GM19023 (cell line): Measurements from ENCODE around the gene SLC18A3.

ENCODE experiments used
- ATAC-seq: cut with Tn5 transposase; IDR thresholded peaks from one replicate; pipeline ENCODE4 v1.9.1; 2021; ENCODE audit warnings: mild to moderate bottlenecking, moderate library complexity; ENCODE audit not compliant: unreplicated experiment

SLC18A3 gene

DNA sequence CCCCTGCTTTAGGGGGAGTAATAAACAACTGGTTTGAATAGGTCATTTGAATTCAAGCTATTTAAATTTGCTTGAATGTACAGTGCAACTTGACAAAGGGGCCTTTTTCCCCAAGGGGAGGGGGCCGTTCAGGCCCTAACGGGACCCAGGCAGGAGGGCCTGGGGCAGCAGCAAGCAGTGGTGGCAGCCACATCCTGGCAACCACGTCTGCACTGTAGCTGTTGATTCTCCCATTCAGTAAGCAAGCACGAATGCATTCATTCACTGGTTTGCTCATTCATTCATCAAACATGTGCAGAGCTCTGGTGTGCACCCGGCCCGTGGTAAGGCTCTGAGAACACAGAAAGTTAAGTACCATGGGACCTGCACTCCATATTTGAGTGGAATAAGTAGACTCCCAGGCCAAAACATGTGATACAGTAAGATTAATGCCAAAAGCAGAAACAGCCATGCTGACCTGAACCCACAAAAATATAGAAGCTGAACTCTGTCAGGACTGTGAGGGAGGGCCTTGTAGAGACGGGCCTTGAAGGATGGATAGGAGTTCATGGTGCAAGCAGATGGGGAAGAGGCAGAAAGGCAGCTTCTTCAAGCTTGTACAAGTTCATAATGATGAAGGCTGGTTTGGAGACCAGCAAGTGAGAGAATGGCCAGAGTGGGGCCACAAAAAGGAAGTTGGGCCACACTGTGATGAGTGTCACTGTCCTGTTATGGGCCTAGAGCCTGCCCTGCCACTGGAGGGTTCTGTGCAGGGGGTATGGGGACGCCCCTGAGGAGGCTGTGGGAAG lies 40.0 kb downstream of the SLC18A3 start:
- no peak for ATAC-seq

DNA sequence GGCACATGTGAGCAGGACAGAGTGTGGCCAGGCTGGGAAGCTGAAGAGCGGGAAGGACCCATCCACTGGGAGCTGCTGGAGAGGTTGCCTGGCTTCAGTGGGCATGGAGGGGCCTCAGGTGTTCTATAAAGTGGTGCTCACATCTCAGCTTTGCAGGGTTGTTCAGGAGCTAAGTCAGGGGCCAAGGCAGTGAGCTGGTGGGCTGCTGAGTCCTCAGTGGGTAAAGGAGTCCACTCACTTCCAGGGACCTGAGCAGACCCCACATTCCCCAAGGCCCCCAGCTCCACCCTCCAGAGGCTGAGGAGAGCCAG lies 40.6 kb downstream of the SLC18A3 start:
- no peak for ATAC-seq

DNA sequence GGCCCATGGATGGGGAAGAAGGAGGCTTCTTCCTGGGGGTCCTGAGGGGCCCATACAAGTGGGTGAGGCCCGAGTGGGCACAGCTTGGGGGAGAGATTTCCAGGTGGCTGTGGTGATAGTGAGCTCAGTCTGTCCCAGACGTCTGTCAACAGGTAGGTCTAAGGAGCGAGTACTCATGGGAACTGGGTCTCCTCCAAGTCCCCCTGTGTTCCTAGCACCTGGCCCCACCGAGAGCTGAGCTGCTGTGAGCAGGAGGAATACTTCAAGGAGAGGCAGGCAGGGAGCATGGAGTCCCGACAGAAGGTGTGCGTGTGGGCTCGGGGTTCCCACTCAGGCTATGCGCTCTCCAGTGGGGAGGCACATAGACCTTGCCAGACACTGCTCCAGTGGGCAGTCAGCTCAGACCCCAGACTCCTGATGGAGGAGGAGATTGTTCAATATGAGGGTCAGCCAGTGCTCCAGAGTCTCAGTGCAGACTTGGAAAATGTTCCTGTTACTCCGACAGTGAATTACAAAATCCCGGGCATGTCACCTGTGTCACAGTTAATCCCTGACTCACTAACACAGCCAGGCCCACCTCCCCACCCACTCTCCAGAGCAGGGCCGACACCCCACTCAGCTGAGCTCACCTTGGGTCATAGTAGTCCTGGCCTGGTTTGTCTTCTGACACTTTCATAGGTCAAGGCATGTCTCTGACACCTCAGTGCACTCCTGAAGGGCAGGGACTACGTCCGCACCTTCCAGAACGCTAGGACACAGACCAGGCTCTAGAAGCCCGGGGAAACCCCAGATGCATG lies 41.1 kb downstream of the SLC18A3 start:
- no peak for ATAC-seq

DNA sequence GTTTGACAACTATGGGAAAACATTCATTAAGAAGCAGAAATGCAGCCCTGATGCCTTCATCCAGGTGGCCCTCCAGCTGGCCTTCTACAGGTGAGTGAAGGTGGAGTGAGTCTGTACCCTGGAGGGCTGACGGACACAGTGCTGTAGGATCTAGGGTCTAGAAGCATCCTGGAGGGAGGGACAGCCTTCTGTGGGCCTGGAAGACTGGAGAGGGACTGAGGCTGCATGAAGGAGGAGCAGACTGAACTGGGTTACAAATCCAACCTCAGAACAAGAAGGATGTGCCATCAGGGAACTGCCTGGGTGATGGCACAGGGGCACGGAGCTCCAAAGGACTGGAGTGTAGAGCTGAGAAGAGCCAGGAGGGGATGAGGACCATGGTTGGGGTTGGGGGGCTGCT lies 41.8 kb downstream of the SLC18A3 start:
- no peak for ATAC-seq

DNA sequence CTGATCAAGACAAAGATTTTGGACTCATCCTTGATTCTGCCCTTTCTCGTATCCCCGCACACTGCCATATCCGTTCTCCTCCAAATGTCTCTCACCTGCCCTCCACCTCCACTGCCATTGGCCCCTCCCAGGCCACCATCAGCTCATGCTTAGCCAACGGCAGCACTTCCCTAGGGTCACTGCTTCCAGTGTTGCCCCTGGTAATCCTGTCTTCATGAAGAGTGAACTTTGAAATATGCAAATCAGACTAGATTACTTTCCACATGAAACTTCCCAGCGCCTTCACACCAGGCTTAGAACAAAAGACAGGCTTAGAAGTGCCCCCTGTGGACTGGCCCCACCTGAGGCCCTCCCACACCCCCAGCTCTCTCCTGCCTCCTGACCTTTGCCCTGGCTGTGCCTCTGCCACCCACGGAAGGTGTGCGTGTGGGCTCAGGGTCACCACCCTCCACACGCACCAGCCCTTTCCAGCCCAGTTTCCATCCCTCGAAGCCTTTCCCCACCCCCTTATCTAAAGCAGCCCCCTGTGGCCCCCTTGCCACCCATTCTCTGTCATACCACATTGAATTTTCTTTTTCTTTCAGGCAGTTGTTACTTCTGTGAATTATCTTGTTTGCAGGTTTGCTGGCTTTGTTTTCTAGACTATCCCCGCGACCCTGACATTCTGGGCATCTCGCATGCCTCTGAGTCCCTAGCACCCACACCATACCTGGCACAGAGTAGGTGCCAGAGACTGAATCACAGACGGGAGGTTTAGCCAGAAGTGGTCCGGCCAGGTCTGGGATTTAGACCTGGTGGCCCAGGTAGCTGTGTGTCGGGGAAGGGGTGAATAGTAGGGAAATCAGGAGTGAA lies 42.5 kb downstream of the SLC18A3 start:
- ATAC-seq: no peak

DNA sequence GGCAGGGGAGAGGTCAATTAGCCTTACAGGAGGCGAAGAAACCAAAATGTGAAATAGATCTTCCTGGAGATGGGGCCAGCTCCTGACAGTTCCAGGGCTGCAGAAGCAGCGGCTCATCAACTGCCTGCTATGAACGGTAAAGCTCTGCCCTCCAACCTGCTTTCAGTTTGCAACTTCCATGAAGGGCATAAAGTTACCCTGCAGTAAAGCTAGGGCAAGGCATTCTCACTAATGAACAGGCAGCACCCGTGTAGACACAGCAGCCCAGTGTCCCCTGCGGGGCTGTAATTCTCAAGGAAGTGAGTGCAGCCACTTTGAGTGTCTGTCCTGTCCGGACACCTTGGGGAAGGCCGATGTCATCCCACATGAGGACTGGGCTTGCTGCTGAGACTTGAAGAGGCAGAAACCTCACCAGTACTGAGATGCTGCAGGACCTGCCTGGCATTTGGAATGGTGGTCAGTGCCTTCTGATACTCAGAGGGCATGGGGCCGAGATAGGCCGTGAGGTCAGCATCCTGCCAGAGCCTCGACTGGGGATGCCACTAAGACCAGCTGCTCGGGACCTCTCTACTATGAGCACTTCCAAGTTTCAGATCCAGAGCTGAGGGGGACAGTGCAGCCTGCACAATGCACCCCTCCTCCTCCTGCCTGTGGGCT lies 43.3 kb downstream of the SLC18A3 start:
- no peak for ATAC-seq

DNA sequence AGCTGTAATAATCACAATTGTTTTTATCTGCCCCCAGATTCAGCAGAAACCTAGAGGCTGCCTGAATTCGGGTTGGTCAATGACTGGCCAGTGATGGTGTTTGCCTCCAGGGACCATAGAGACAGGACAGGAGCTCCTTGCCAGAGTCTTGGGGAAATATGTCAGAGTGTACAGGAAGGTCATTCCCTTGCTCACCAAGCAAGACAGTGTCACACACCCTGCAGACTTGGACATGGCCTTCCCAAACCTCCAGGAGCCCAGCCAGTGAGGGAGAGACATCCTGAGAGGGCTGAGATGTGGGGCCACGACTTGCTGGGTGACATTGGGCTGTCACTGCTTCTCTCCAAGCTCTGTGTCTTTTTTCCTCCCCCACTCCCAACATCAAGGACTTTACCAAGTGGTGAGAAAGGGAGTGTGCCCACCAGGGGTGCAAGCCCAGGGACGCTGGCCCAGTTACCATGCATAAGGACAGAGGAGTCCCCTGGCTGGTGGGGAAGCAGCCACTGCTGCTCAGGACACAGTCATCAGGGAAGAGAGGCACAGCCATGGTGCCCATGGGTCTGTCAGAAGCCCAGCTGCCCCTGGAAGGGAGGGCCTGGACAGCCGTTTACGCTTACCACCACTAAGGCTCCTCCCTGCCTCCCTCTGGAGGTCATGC lies 44.1 kb downstream of the SLC18A3 start:
- ATAC-seq: no peak

DNA sequence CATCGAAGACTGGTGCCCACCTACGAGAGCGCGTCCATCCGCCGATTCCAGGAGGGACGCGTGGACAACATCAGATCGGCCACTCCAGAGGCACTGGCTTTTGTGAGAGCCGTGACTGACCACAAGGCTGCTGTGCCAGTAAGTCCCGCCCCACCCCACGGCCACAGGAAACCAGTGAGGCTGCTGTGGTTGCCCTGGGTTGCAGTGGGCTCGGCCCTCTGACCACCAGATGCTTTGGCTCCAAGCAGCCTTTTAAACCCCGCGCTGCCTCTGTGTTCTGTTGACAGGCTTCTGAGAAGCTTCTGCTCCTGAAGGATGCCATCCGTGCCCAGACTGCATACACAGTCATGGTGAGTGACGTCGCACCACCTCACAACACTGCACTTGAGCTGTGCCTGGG lies 45.0 kb downstream of the SLC18A3 start:
- no peak for ATAC-seq

DNA sequence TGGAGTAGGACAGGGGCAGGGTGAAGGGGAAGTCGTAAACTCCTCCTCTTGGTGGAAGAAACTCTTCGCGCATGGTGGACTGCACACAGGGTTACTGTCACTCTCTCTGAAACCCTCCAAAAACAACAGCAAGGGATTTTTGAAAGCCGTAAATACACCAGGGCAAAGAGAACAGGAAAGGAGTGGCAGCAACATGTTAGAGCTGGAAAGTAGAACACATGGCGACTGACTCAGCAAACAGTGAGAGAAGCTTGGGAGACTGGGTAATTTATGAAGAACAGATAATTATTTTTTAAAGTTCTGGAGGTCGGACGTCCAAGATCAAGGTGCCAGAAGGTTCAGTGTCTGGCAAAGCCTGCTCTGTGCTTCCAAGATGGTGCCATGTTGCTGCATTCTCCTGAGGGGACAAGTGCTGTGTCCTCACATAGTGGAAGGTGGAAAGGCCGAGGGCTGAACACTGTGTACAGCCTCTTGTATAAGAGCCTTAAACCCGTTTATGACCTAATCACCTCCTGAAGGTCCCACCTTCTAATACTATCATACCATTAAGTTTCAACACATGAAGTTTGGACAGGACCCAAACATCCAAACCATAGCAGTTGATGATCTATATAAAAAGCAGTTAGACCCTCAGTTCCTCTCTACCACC lies 46.9 kb downstream of the SLC18A3 start:
- ATAC-seq: no peak

DNA sequence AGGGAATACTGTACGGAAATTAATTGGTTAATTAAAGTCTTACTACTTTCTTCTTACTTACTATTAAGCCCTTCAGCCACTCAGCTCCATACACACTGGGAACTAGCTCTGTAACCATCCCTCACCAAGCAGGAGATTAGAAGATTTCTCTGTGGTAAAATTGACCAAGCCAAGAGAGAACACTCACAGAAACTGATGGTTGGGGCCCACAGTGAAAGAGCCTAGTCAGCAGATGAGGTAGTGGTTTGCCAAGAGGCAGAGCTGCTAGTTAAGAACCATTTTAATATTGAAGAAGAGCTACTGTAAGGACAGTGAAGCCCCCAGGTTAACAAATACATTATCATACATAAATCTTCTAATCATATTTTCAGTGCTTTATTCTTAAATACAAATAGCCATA lies 47.5 kb downstream of the SLC18A3 start:
- no peak for ATAC-seq

DNA sequence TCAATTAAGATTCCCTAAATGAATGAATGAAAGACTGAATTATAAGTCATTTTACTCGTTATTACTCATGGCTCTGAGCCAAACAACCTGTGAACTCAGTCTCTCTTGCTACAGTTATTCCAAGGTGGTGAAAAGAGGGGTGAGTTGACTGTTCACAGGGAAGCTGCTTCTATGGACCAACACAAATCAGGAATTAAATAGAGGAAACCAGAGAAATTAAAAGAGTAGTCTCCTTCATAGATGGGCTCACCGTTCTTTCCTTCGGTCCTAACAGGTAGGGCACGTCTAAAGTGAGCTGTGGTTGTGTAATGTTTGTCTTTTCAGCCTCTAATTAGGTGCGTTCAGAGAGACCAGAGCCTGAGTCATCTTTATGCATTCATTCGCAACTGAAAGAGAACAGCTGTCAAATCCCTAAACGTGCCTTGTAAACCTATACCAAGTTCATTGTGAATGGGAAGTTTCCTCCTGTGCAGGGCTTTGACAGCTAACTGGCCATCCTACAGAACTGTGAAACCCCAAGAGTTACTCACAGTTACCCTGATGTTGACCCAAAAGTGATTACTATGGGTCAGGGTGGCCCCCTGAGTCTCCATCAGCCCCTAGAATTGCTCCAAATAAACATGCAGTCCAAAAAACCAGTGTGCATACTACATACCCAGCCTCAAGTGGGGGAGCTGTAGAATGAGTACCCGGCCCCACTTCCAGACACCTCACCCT lies 51.2 kb downstream of the SLC18A3 start:
- ATAC-seq: no peak
